Skeletal muscle tissue (tissue), 4 donors: Measurements from ENCODE around the gene ANKRD23. TPM values are rescaled to one million over a fixed set of nuclear protein-coding genes. Genes with fewer than 3 reads are reported as not detected.

Source experiments
- H3K27ac ChIP-seq: one replicate; pipeline ENCODE4 v1.7.0; 2013; ENCODE audit warnings: mild to moderate bottlenecking, low read depth, low read length, inconsistent platforms
- H3K27me3 ChIP-seq, 3 donors: one replicate each; pipeline ENCODE4 v1.7.0; 2013; ENCODE audit warnings: low read length in 3 of 3; ENCODE audit not compliant: control insufficient read depth in 3 of 3, insufficient read depth in 3 of 3
- H3K36me3 ChIP-seq, 3 donors: one replicate each; pipeline ENCODE4 v1.7.0; 2013; ENCODE audit warnings: low read length in 3 of 3; ENCODE audit not compliant: control insufficient read depth in 3 of 3, insufficient read depth in 3 of 3
- H3K4me1 ChIP-seq, 3 donors: one replicate each; pipeline ENCODE4 v1.7.0; 2013; ENCODE audit warnings: low read length in 3 of 3, mild to moderate bottlenecking in 3 of 3; ENCODE audit not compliant: control insufficient read depth in 3 of 3, insufficient read depth in 3 of 3
- H3K4me3 ChIP-seq, 3 donors: one replicate each; pipeline ENCODE4 v1.7.0; 2013; ENCODE audit warnings: low read length in 3 of 3
- H3K9ac ChIP-seq, 3 donors: one replicate each; pipeline ENCODE4 v1.7.0; 2013; ENCODE audit warnings: low read length in 3 of 3, mild to moderate bottlenecking in 3 of 3, moderate library complexity in 2 of 3, low read depth in 1 of 3
- H3K9me3 ChIP-seq, 3 donors: one replicate each; pipeline ENCODE4 v1.7.0; 2013; ENCODE audit warnings: low read length in 3 of 3; ENCODE audit not compliant: control insufficient read depth in 3 of 3
- total RNA-seq: library from RNA; depleted of rRNA; stranded (reverse); fragments of >200 nt; gene quantifications from one replicate; pipeline ENCODE4 v1.2.3, GENCODE V29; 2014
- donor health status: Osteomylitis.

Gene ANKRD23
- total RNA-seq, 1 donor from 2014 or later, result 5.2 TPM

DNA sequence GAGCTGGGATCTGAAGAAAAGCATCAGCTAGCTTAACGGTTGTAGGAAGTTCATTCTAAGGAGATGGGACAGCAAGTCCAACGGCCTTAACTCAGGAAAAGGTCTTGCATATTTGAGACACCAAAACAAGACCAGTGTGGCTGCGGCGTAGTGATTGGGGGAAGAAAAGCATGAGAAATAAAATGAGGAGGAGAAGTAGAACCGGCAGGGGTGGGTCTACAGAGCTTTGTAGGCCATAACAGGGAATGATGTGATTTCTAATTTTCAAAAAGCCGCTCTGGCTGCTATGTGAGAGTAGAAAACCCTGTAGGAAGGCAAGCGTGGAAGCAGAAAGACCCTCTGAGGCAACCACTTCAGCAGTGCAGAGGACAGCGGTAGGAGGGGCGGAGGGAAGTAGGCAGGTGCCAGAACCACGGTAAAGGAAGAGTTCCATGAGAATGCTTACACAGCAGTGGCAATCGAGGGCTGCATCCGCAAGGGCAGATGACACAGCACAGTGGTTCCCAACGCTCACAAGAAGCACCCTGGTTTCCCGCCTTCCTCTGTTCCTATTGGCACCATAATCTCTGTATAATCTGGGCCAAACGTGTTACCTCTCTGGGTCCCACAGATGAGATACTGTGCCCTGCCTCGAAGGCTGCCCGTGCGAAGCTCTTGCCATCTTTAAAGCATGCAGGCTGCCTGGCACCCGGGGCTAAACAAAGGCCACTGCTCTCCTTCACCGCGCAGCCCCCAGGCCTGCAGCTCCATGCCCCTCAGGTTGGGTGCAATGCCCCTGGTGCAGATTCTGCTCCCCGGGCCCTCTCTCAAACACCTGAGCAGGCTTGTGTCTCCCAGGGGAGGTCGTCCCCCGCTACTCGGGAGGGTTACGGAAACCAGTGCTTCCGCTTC lies 13.2 kb upstream of the ANKRD23 start:
- Histone ChIP-seq H3K4me1 (peaks cover 19 to 26% (median 25%) of the 10 kb centered on the region in 3 donors), H3K27ac (peak overlapping the region; percentile 65), H3K36me3 (peaks cover 20 to 29% (median 26%) of the 10 kb centered on the region in 3 donors), H3K9me3 (no peaks in the 10 kb centered on the region), H3K9ac (peak overlapping the region; percentile 67 to 92 (median 73)), H3K4me3 (peak overlapping the region; percentile 69 to 86 (median 86)), H3K27me3 (no peaks in the 10 kb centered on the region)

DNA sequence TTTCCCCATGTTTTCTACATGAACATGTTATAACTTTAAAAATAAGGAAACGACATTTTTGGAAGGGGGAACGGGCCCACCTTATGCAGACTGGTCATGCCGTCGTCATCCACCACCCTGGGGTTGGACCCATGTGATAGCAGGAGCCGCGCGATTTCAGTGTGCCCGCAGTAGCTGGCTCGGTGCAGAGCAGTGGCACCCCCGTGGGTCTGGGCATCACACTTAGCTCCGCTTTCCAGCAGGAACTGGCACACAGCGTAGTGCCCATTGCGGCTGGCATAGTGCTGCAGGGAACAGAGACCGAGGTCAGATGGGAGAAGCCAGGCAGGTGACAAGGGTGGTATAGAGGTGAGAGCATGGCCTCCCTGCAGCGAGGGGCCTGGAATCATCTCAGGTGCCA lies 9.5 kb upstream of the ANKRD23 start:
- Histone ChIP-seq H3K4me1 (peaks cover 9 to 13% (median 10%) of the 10 kb centered on the region in 3 donors), H3K36me3 (peaks cover 20 to 32% (median 21%) of the 10 kb centered on the region in 3 donors), H3K27ac (no peak overlapping the region), H3K27me3 (no peaks in the 10 kb centered on the region), H3K9me3 (no peaks in the 10 kb centered on the region), H3K4me3 (no peak overlapping the region), H3K9ac (no peak overlapping the region)

GRCh38 chr2:96852667-96853066 lies 8.8 kb upstream of the ANKRD23 start:
- H3K27ac ChIP-seq, result no peak overlapping the region
- no peaks in the 10 kb centered on the region for H3K27me3 ChIP-seq
- peaks cover 23 to 33% (median 25%) of the 10 kb centered on the region in 3 donors for H3K36me3 ChIP-seq

DNA sequence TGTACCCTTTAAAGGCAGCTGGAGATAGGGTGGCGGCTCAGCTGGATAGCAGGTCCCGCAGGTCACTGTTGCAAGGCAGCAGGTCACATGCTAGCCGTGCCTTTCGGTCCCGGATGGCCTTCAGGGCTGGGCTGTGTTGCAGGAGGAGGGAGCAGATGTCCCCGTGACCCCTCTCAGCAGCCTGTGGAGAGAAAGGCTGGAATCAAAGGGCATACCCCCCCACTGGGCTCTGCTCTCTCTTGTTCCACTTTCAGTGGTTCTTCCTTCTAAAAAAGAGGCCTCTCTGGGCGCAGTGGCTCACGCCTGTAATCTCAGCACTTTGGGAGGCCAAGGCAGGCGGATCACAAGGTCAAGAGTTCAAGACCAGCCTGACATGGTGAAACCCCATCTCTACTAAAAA lies 4.4 kb upstream of the ANKRD23 start:
- H3K4me3 ChIP-seq, result peak overlapping the region in 1 of 3 donors; percentile 13
- no peaks in the 10 kb centered on the region for H3K27me3 ChIP-seq
- no peaks in the 10 kb centered on the region for H3K9me3 ChIP-seq
- H3K9ac ChIP-seq, result no peak overlapping the region
- peaks cover 8 to 13% (median 12%) of the 10 kb centered on the region in 3 donors for H3K4me1 ChIP-seq
- H3K36me3 ChIP-seq, result peaks cover 19 to 38% (median 25%) of the 10 kb centered on the region in 3 donors
- no peak overlapping the region for H3K27ac ChIP-seq

More at GRCh38 chr2:96852667-96853066, 8.8 kb upstream of the ANKRD23 start:
- Histone ChIP-seq H3K9ac (no peak overlapping the region), H3K9me3 (no peaks in the 10 kb centered on the region), H3K4me1 (peaks cover 12 to 16% (median 13%) of the 10 kb centered on the region in 3 donors), H3K4me3 (no peak overlapping the region)

GRCh38 chr2:96847586-96847985 lies 3.8 kb upstream of the ANKRD23 start:
- Histone ChIP-seq H3K9me3 (no peaks in the 10 kb centered on the region), H3K36me3 (peaks cover 18 to 32% (median 20%) of the 10 kb centered on the region in 3 donors), H3K4me1 (peaks cover 8 to 13% (median 12%) of the 10 kb centered on the region in 3 donors), H3K27me3 (no peaks in the 10 kb centered on the region), H3K4me3 (no peak overlapping the region), H3K27ac (no peak overlapping the region), H3K9ac (no peak overlapping the region)

- Histone ChIP-seq H3K36me3 (peaks cover 18 to 27% (median 24%) of the 10 kb centered on the region in 3 donors), H3K9me3 (no peaks in the 10 kb centered on the region), H3K27me3 (no peaks in the 10 kb centered on the region), H3K9ac (no peak overlapping the region), H3K4me3 (no peak overlapping the region), H3K27ac (no peak overlapping the region), H3K4me1 (peaks cover 8 to 13% (median 12%) of the 10 kb centered on the region in 3 donors)
Measured at GRCh38 chr2:96846825-96847224, 3.0 kb upstream of the ANKRD23 start.

GRCh38 chr2:96844405-96844808 lies 586 bp upstream of the ANKRD23 start:
- Histone ChIP-seq H3K27ac (peak overlapping the region; percentile 87), H3K9ac (peak overlapping the region; percentile 78 to 97 (median 95)), H3K4me3 (peak overlapping the region; percentile 38 to 89 (median 59)), H3K9me3 (no peaks in the 10 kb centered on the region), H3K4me1 (peaks cover 25 to 34% (median 31%) of the 10 kb centered on the region in 3 donors), H3K36me3 (peaks cover 26 to 38% (median 31%) of the 10 kb centered on the region in 3 donors), H3K27me3 (no peaks in the 10 kb centered on the region)

DNA sequence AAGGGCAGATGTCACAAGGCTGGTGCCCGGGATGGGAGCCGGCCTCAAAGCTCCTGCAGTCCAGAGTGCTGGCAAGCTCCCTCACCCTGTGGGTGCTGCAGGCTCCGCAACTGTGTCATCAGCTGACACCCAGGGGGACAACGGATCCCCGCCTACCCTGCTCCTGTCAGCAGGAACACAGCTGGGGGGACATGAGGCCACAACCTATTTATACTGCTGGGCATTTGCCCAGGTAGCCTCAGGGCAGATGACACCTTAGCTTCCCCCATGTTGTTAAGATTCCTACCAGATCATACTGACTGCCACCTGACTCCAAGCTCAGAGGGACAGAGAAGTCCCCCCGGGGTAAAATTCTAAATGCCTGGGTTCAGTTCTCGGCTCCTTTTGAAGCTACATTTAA lies 1.2 kb downstream of the ANKRD23 start:
- Histone ChIP-seq H3K27ac (peak overlapping the region; percentile 87), H3K27me3 (no peaks in the 10 kb centered on the region), H3K4me3 (peak overlapping the region; percentile 73 to 89 (median 88)), H3K36me3 (peaks cover 36 to 53% (median 48%) of the 10 kb centered on the region in 3 donors), H3K9ac (peak overlapping the region; percentile 76 to 97 (median 95)), H3K9me3 (no peaks in the 10 kb centered on the region), H3K4me1 (peaks cover 25 to 46% (median 38%) of the 10 kb centered on the region in 3 donors)

DNA sequence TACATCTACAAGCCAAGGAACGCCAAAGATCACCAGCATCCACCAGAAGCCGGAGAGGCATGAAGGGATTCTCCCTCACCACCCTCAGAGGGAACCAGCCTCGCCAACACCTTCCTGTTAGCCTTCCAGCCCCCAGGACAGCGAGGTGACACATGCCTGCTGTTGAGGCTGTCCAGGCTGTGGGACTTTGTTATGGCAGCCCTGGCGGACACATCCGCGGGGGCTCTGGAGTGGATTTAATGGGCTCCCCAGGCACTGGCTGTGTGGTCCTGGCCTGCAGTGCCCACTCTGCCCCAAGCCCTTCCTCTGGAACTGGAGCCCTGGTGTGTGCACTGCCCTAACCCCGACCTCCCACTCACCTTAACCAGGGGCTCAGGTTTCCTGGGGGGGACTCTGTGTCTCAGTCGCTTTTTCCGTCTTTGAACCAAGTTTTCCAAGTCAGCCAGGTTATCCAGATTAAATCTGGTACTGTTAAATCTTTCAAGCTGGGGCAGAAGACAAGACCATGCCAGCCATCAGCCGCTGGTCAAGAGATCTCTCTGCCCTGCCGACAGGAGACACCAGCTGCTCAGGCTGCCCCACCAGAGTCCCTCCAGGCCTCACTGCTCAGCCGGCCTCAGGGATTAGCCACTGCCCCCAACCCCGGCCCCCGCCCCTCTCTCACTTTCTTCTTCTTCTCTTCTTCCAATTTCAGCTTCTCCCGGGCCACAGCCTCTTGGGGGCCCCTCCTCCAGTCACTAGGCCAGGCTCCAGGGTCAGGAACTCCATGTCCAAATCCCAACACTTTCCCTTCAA lies 1.9 kb downstream of the ANKRD23 start:
- H3K9me3 ChIP-seq, result no peaks in the 10 kb centered on the region
- H3K27me3 ChIP-seq, result no peaks in the 10 kb centered on the region
- peaks cover 38 to 53% (median 46%) of the 10 kb centered on the region in 3 donors for H3K36me3 ChIP-seq
- H3K4me3 ChIP-seq, result peak overlapping the region; percentile 73 to 88 (median 87)
- H3K9ac ChIP-seq, result peak overlapping the region; percentile 76 to 95 (median 93)
- peaks cover 25 to 47% (median 38%) of the 10 kb centered on the region in 3 donors for H3K4me1 ChIP-seq
- peak overlapping the region; percentile 87 for H3K27ac ChIP-seq
